DOHH2 (cell line): Measurements from ENCODE around the gene BICDL1.

Experiments
- EZH2phosphoT487 ChIP-seq: fragments of 200-600 bp; sonication (generic); IDR thresholded peaks from 2 replicates; pipeline ENCODE4 v1.6.1; 2017; ENCODE audit warnings: borderline replicate concordance, mild to moderate bottlenecking, antibody characterized with exemption, low read length, moderate library complexity, mixed read lengths
- TF ChIP-seq, protein P1 (sequence below): fragments of 200-600 bp; sonication (generic); IDR thresholded peaks from one replicate; pipeline ENCODE4 v1.5.1; 2014; ENCODE audit warnings: antibody characterized with exemption, mild to moderate bottlenecking, low read depth, low read length; ENCODE audit not compliant: poor library complexity, severe bottlenecking

DNA sequence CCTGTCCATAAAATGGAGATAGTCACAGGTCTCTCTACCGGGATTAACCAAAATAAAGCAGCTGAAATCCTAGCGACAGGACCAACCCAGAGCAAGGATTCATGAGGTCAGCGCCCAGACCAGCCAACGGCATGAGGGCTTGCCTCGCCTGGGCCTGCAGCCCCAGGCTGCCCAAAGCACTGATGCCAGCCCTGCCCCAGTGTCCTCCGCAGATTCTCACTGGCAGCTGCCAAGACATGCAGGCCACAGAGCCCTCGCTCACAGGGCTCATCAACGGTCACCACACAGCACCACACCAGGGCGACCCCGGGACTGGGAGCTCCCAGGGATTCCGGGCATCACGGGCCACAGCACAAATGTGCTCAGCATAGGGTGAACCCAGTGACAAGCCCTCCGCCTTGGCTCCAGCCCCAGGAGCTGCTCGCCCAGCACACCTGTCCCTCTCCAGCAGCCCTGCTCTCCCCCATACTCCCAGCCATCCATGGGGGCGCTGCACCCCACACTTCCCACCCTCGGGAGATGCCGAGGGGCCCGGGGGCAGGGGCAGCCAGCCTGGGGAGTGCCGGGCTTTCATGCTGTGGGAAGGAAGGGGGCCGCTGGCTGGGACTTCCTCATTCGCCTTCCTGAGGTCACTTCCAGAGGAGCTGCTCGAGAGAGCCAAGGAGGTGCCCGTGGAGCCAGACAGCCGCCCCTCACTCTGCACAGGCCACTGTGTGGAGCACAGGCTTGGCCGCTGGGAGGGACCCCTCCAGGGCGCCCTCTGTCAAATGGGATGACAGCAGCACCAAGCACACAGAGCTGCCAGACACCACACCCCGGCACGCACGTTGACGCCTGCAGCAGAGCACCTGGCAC lies 113.4 kb downstream of the BICDL1 start:
- TF ChIP-seq, protein P1, sequence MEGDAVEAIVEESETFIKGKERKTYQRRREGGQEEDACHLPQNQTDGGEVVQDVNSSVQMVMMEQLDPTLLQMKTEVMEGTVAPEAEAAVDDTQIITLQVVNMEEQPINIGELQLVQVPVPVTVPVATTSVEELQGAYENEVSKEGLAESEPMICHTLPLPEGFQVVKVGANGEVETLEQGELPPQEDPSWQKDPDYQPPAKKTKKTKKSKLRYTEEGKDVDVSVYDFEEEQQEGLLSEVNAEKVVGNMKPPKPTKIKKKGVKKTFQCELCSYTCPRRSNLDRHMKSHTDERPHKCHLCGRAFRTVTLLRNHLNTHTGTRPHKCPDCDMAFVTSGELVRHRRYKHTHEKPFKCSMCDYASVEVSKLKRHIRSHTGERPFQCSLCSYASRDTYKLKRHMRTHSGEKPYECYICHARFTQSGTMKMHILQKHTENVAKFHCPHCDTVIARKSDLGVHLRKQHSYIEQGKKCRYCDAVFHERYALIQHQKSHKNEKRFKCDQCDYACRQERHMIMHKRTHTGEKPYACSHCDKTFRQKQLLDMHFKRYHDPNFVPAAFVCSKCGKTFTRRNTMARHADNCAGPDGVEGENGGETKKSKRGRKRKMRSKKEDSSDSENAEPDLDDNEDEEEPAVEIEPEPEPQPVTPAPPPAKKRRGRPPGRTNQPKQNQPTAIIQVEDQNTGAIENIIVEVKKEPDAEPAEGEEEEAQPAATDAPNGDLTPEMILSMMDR, result no peak
- TF ChIP-seq EZH2phosphoT487, result no peak
